ENCODE measurements around the gene PTPRT.

GRCh38 chr20:42118409-42119125 lies 1071.1 kb downstream of the PTPRT start:
- TF ChIP-seq, protein P1, sequence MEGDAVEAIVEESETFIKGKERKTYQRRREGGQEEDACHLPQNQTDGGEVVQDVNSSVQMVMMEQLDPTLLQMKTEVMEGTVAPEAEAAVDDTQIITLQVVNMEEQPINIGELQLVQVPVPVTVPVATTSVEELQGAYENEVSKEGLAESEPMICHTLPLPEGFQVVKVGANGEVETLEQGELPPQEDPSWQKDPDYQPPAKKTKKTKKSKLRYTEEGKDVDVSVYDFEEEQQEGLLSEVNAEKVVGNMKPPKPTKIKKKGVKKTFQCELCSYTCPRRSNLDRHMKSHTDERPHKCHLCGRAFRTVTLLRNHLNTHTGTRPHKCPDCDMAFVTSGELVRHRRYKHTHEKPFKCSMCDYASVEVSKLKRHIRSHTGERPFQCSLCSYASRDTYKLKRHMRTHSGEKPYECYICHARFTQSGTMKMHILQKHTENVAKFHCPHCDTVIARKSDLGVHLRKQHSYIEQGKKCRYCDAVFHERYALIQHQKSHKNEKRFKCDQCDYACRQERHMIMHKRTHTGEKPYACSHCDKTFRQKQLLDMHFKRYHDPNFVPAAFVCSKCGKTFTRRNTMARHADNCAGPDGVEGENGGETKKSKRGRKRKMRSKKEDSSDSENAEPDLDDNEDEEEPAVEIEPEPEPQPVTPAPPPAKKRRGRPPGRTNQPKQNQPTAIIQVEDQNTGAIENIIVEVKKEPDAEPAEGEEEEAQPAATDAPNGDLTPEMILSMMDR (conservative IDR thresholded peaks at IDR 0.05; ENCODE audit: low read depth, low read length) = no peak
- TF ChIP-seq EZH2 (IDR thresholded peaks at IDR 0.05; ENCODE audit: borderline replicate concordance, low read depth, low read length, poor library complexity, severe bottlenecking) = no peak
